Measurements from ENCODE around the gene OTUD3.

The OTUD3 gene

GRCh38 chr1:19850214-19850613 lies 32.0 kb upstream of the OTUD3 start:
- TF ChIP-seq CTCF (conservative IDR thresholded peaks at IDR 0.05) (no peak), ZFX (IDR thresholded peaks at IDR 0.05) (no peak)
- H3K27ac ChIP-seq = no peak overlapping the region

- no peak overlapping the region for H3K27ac ChIP-seq
- TF ChIP-seq ZFX (IDR thresholded peaks at IDR 0.05) = no peak
- TF ChIP-seq CTCF (conservative IDR thresholded peaks at IDR 0.05) = no peak
These were observed 30.2 kb upstream of the OTUD3 start for GRCh38 chr1:19852036-19852435.

GRCh38 chr1:19854866-19855265 lies 27.3 kb upstream of the OTUD3 start:
- TF ChIP-seq CTCF (conservative IDR thresholded peaks at IDR 0.05) (no peak), ZFX (IDR thresholded peaks at IDR 0.05) (no peak)

GRCh38 chr1:19858893-19859292 lies 23.3 kb upstream of the OTUD3 start:
- H3K27ac ChIP-seq = no peak overlapping the region
- no peak for TF ChIP-seq CTCF (conservative IDR thresholded peaks at IDR 0.05)
- TF ChIP-seq ZFX (IDR thresholded peaks at IDR 0.05) = no peak

More at GRCh38 chr1:19854866-19855265, 27.3 kb upstream of the OTUD3 start:
- H3K27ac ChIP-seq = no peak overlapping the region

- no peak overlapping the region for H3K27ac ChIP-seq
- no peak for TF ChIP-seq CTCF (conservative IDR thresholded peaks at IDR 0.05)
- TF ChIP-seq ZFX (IDR thresholded peaks at IDR 0.05) = no peak
These were observed 22.3 kb upstream of the OTUD3 start for GRCh38 chr1:19859876-19860275.

- TF ChIP-seq ZFX (IDR thresholded peaks at IDR 0.05) (no peak), CTCF (conservative IDR thresholded peaks at IDR 0.05) (no peak)
- no peak overlapping the region for H3K27ac ChIP-seq
These were observed 21.8 kb upstream of the OTUD3 start for GRCh38 chr1:19860418-19860817.

- H3K27ac ChIP-seq = no peak overlapping the region
These were observed 21.2 kb upstream of the OTUD3 start for GRCh38 chr1:19861034-19861433.

More at GRCh38 chr1:19861034-19861433, 21.2 kb upstream of the OTUD3 start:
- TF ChIP-seq CTCF (conservative IDR thresholded peaks at IDR 0.05) (no peak), ZFX (IDR thresholded peaks at IDR 0.05) (no peak)

Measured in C4-2B (cell line).